GM18502 (cell line): ENCODE measurements around the gene RNF212B.

ENCODE experiments used
- ATAC-seq: cut with Tn5 transposase; IDR thresholded peaks from one replicate; pipeline ENCODE4 v1.9.1; 2021; ENCODE audit warnings: mild to moderate bottlenecking; ENCODE audit not compliant: unreplicated experiment, poor library complexity

Gene RNF212B

GRCh38 chr14:23316300-23316699 is 78.6 kb downstream of the RNF212B start:
- no peak for ATAC-seq

DNA sequence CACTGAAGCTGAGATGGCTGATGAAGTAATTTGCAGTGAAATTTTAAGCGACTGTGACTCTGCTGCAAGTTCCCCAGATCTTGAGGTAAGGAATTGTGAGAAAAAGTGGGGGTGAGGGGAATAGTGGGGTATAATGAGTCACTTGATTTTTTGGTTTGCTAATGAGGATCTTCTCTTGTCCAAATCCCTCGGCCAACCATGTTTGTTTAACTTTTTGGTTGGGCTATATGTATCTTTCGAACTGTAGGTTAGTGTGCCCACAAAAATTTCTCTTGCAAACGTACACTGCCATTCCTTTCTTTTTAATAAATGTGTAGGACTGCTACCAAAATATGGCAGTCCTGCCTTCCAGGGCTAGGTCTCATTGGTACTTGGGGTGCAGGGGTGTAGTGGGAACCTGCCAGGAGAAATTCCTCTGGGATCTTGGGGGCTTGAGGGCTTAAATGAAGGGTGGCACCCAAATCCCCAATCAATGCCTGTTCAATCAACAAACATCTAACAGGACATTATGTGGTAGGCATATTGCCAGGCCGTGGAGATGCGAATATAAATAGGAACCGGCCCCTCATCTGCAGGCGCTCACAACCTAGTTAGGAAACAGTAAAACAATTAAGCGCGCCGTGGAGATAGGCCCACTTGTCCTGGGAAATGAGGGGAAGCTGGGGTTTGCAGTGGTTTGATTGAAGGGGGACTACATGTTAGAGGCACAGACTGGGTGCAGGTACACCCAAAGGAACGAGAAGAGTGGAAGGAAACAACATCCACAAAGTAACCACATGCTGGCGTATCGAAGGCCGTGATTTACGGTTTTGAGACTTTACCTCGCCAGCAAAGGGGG is 82.2 kb downstream of the RNF212B start:
- no peak for ATAC-seq

- ATAC-seq, result peak; percentile 91
Measured at GRCh38 chr14:23320584-23321571, 83.1 kb downstream of the RNF212B start, which contains the start of gene PABPN1. PABPN1 (plus strand) TSS chr14:23321457; CDS start chr14:23321470, 13 bp downstream.

DNA sequence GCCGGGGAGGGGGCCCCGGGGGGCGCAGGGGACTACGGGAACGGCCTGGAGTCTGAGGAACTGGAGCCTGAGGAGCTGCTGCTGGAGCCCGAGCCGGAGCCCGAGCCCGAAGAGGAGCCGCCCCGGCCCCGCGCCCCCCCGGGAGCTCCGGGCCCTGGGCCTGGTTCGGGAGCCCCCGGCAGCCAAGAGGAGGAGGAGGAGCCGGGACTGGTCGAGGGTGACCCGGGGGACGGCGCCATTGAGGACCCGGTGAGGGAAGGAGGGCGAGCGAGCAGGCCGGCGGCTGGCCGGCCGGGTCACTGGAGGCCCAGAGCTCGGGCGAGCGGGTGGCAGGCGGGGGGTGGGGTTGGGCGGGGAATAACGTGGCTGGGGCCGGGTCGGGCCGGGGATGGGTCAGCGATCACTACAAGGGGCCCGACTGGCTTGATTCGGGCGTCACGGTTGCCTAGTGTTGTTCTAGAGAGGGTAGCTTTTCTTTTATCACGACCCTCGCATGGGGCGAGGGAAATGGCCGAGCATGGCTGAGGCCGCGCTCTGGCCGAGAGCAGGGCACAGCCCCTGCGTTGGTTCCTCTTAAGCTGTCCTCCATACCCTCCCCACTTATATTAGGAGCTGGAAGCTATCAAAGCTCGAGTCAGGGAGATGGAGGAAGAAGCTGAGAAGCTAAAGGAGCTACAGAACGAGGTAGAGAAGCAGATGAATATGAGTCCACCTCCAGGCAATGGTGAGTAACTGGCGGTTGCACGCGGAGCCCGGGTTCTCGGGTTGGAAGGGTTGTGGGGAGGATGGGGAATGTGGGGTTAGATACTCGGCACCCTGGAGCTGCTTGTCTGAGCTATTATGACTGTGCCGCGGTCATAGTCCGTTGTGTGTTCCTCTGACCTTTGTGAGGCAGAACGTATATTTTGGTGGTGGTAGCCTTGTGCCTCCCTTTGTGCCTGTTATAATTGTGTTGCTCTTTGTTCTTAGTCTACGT is 84.1 kb downstream of the RNF212B start:
- peak; percentile 8 for ATAC-seq
